Fibroblast of lung (primary cell): Measurements from ENCODE around the gene KICS2.

Experiments
- CTCF ChIP-seq, 2 donors: IDR thresholded peaks in 1 of 2; conservative IDR thresholded peaks in 1 of 2; 1 replicate in 1 of 2; 2 replicates in 1 of 2; pipeline ENCODE4 v1.5.1; 2011 to 2012; ENCODE audit warnings: low read length in 2 of 2, control low read depth in 1 of 2, inconsistent platforms in 1 of 2, low read depth in 1 of 2, mild to moderate bottlenecking in 1 of 2
- EZH2 ChIP-seq: IDR thresholded peaks from 2 replicates; pipeline ENCODE4 v1.5.1; 2012; ENCODE audit warnings: low read length, control low read depth, mild to moderate bottlenecking; ENCODE audit errors: missing control alignments

DNA sequence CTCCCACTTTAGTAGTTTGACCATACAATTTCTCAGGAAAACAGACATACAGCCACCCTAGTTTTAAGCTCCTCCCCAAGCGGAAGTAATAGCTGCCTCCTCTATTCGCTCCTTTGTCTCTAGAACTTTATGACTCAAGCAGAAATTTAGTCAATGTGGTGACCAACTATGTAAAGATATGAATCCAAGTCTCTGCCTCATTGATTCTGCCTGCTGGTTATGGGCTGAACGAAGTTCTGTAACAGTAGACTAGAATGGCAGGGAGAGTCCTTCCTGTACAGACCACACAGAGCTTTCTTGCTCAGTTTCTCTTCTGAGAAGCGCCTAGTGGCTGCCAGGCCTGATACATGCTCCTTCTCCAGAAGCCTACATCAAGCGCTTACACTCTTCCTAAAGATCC lies 19.1 kb downstream of the KICS2 start:
- no peak for TF ChIP-seq CTCF (conservative IDR thresholded peaks at IDR 0.05 in 1 of 2, IDR thresholded peaks at IDR 0.05 in 1 of 2; ENCODE audit: low read depth in 1 of 2, low read length in 2 of 2)
- TF ChIP-seq EZH2, result no peak
